Measurements from ENCODE around the gene CTRB1. TPM values are rescaled to one million over a fixed set of nuclear protein-coding genes. Genes with fewer than 3 reads are reported as not detected.

The CTRB1 gene
- total and polyA plus RNA-seq, 2 of the 8 experiments (the other 6 are each of a cell fraction or from before 2014, with no cell fraction given): not detected

DNA sequence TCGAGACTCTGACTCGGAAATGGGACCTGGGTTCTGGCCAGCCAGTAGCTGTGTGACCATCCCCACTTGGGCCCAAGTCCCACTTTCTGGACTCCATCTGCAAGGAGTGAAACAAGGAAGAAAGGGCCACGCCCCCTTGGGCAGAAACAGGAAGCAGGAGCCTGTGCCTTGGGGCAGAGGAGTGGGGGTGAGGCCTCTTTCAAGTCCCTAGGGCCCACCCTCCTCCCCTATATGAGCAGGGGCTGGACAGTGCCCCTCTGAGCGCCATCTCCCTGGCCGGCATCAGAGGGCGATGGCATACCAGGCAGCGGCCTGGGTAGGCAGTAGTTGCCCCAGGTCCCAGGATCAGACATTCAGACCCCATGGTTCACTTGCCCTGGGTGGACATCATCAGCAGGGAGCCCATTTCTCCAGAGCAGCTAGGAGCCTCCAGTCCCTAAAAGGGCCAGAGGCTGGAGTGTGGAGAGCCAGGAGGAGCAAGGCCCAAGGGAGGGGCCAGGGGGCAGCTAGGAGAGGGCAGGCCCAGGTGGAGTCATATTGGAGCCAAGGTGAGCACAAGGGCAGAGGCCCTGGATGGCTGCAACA, 25.5 kb downstream of the CTRB1 start:
- Histone ChIP-seq H3K79me2 (ENCODE audit: control insufficient read depth in 1 of 2, insufficient read depth in 2 of 2, low read length in 2 of 2) (peaks cover 15 to 98% of the 10 kb centered on the region in 2 experiments; a peak in 3 of 4 replicates), H4K91ac (replicated peaks; ENCODE audit: insufficient read length, low read length) (peak overlapping the region; percentile 66), H2BK15ac (ENCODE audit: low read length) (peak overlapping the region; percentile 6; the same call in 1 of the 2 replicates), H3K14ac (ENCODE audit: insufficient read length) (no peak overlapping the region), H3K56ac (replicated peaks; ENCODE audit: insufficient read length, low read depth, low read length) (peak overlapping the region; percentile 3), H2BK20ac (ENCODE audit: low read length) (peak overlapping the region; percentile 72; the same call in 1 of the 2 replicates), H3K79me1 (ENCODE audit: low read depth, low read length) (peaks cover 29% of the 10 kb centered on the region), H3K27ac (ENCODE audit: low read depth, low read length) (peak overlapping the region; percentile 73), H3K4me1 (replicated peaks in 1 of 4; ENCODE audit: control insufficient read depth in 3 of 4, insufficient read depth in 4 of 4, low read length in 3 of 4) (peaks cover 0 to 50% (median 38%) of the 10 kb centered on the region in 4 experiments; a peak in 6 of 7 replicates), H3K18ac (ENCODE audit: extremely low read depth, low read length) (0 out of 2 replicates have a peak overlapping the region, but pooled peaks have one; percentile 13), H3K9me3 (ENCODE audit: insufficient read depth in 2 of 2, low read depth in 1 of 2, low read length in 1 of 2) (no peaks in the 10 kb centered on the region), H3K23me2 (ENCODE audit: low read depth, low read length) (no peaks in the 10 kb centered on the region), H3K23ac (ENCODE audit: insufficient read length) (no peak overlapping the region), H3K4me2 (ENCODE audit: insufficient read depth in 1 of 2, low read depth in 2 of 2, low read length in 2 of 2) (no peak overlapping the region), H3K4me3 (ENCODE audit: extremely low read depth in 1 of 4, insufficient read depth in 2 of 4, low read depth in 3 of 4, low read length in 4 of 4) (no peak overlapping the region), H4K5ac (ENCODE audit: insufficient read length, low read depth, low read length) (peak overlapping the region; percentile 2), H2AK5ac (ENCODE audit: low read depth, low read length) (peak overlapping the region; percentile 65; the same call in 1 of the 2 replicates), H2BK5ac (ENCODE audit: low read depth, low read length) (peak overlapping the region; percentile 36), H3K36me3 (ENCODE audit: control insufficient read depth in 2 of 4, insufficient read depth in 4 of 4, low read length in 3 of 4) (peaks cover 0 to 25% (median 10%) of the 10 kb centered on the region in 4 experiments; a peak in 6 of 8 replicates), H2BK120ac (replicated peaks; ENCODE audit: low read depth, low read length) (no peak overlapping the region), H2AFZ (ENCODE audit: low read length) (no peak overlapping the region), H4K20me1 (replicated peaks in 1 of 2; ENCODE audit: control insufficient read depth in 1 of 2, insufficient read depth in 2 of 2, low read length in 2 of 2) (peaks cover 43 to 56% of the 10 kb centered on the region in 2 experiments), H3K4ac (replicated peaks; ENCODE audit: insufficient read length, low read depth, low read length) (no peak overlapping the region), H4K8ac (ENCODE audit: extremely low read depth, insufficient read depth, low read length) (no peak overlapping the region), H2BK12ac (ENCODE audit: low read depth, low read length) (peak overlapping the region; percentile 18; the same call in 1 of the 2 replicates), H3K27me3 (replicated peaks in 1 of 4; ENCODE audit: control insufficient read depth in 3 of 4, extremely low read depth in 1 of 4, insufficient read depth in 3 of 4, low read length in 3 of 4) (no peaks in the 10 kb centered on the region), H3K9ac (replicated peaks in 1 of 4; ENCODE audit: extremely low read depth in 1 of 4, low read depth in 3 of 4, low read length in 3 of 4) (peak overlapping the region in 1 of 4 experiments; percentile 40; a peak in 2 of 7 replicates)
- ChIA-PET POLR2A (ENCODE audit: partially characterized antibody) (interaction anchor here (1.0 to 22.7 kb wide), 4 partner anchors 5 to 189 kb away, joined by 3 to 375 read pairs (median 189); partner anchors contain the start of genes BCAR1 and CFDP1), CTCF (ENCODE audit: partially characterized antibody) (interaction anchor here (1.4 to 15.7 kb wide), 3 partner anchors 9 to 141 kb away, joined by 6 to 236 read pairs (median 10); no protein-coding TSS in a partner anchor)
- TF ChIP-seq RAD21 (IDR thresholded peaks at IDR 0.05 in 1 of 2, conservative IDR thresholded peaks at IDR 0.05 in 1 of 2; ENCODE audit: low read depth in 2 of 2, low read length in 2 of 2) (peak; percentile 40 to 47), BCL11A (IDR thresholded peaks at IDR 0.05; ENCODE audit: low read depth in 2 of 2, low read length in 2 of 2) (no peak), EGR1 (IDR thresholded peaks at IDR 0.05; ENCODE audit: borderline replicate concordance, low read depth, low read length) (no peak), JUN (IDR thresholded peaks at IDR 0.05; ENCODE audit: low read depth, low read length) (no peak)
- TF ChIP-seq, protein P1, sequence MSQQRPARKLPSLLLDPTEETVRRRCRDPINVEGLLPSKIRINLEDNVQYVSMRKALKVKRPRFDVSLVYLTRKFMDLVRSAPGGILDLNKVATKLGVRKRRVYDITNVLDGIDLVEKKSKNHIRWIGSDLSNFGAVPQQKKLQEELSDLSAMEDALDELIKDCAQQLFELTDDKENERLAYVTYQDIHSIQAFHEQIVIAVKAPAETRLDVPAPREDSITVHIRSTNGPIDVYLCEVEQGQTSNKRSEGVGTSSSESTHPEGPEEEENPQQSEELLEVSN (IDR thresholded peaks at IDR 0.05): no peak
- TF ChIP-seq, protein P2, sequence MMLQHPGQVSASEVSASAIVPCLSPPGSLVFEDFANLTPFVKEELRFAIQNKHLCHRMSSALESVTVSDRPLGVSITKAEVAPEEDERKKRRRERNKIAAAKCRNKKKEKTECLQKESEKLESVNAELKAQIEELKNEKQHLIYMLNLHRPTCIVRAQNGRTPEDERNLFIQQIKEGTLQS (IDR thresholded peaks at IDR 0.05; ENCODE audit: insufficient read depth, low read depth, low read length): no peak
- TF ChIP-seq, protein P3, sequence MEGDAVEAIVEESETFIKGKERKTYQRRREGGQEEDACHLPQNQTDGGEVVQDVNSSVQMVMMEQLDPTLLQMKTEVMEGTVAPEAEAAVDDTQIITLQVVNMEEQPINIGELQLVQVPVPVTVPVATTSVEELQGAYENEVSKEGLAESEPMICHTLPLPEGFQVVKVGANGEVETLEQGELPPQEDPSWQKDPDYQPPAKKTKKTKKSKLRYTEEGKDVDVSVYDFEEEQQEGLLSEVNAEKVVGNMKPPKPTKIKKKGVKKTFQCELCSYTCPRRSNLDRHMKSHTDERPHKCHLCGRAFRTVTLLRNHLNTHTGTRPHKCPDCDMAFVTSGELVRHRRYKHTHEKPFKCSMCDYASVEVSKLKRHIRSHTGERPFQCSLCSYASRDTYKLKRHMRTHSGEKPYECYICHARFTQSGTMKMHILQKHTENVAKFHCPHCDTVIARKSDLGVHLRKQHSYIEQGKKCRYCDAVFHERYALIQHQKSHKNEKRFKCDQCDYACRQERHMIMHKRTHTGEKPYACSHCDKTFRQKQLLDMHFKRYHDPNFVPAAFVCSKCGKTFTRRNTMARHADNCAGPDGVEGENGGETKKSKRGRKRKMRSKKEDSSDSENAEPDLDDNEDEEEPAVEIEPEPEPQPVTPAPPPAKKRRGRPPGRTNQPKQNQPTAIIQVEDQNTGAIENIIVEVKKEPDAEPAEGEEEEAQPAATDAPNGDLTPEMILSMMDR (IDR thresholded peaks at IDR 0.05; ENCODE audit: control extremely low read depth in 1 of 3, insufficient read depth in 1 of 3, low read depth in 1 of 3, low read length in 3 of 3): peak; percentile 10 to 24 (median 19)
- no peak for DNase-seq (ENCODE audit: low read depth in 1 of 2, low spot score in 2 of 2)
- WGBS, 2 experiments (ENCODE audit: extremely low coverage in 1 of 2, insufficient coverage in 1 of 2, insufficient read length in 1 of 2, insufficient replicate concordance in 2 of 2, low coverage in 1 of 2, low lambda C conversion rate in 2 of 2, missing lambda C conversion rate in 1 of 2): 95% methylated on average over 7 of the region's 7 CpGs; no CpG with 5 or more reads in 1 of the 2 experiments
- no peak for FAIRE-seq
